ENCODE results near the gene EPB41L1. TPM values are rescaled to one million over a fixed set of nuclear protein-coding genes. Genes with fewer than 3 reads are reported as not detected.

The EPB41L1 gene
- total and polyA plus RNA-seq, 2 experiments from 2014 or later = 24.1 to 48.7 TPM

GRCh38 chr20:36170542-36171215, 16.1 kb downstream of the EPB41L1 start (continued):
- TF ChIP-seq REST (IDR thresholded peaks at IDR 0.05; ENCODE audit: unreplicated experiment) = no peak
- no peak for TF ChIP-seq CREB1 (CRISPR knock-in tag; IDR thresholded peaks at IDR 0.05; ENCODE audit: low read depth)
- TF ChIP-seq ETS1 (IDR thresholded peaks at IDR 0.05) = no peak
- no peak for TF ChIP-seq ZNF331 (CRISPR knock-in tag; IDR thresholded peaks at IDR 0.05; ENCODE audit: low read depth)
- no peak for TF ChIP-seq EZH2 (IDR thresholded peaks at IDR 0.05; ENCODE audit: low read depth, unreplicated experiment)
- TF ChIP-seq CTCF (conservative IDR thresholded peaks at IDR 0.05; ENCODE audit: low read depth in 2 of 2) = no peak
- TF ChIP-seq NANOG (IDR thresholded peaks at IDR 0.05; ENCODE audit: borderline replicate concordance) = no peak
- no peak for TF ChIP-seq POLR2AphosphoS5 (IDR thresholded peaks at IDR 0.05; ENCODE audit: low read depth)
- no peak for TF ChIP-seq STAT1 (IDR thresholded peaks at IDR 0.05; ENCODE audit: unreplicated experiment)

GRCh38 chr20:36173451-36173933, 19.0 kb downstream of the EPB41L1 start:
- Histone ChIP-seq H3K36me3 (ENCODE audit: insufficient read depth) (no peaks in the 10 kb centered on the region), H4K20me1 (replicated peaks; ENCODE audit: insufficient read depth) (peaks cover 11% of the 10 kb centered on the region; the same call in 1 of the 2 replicates), H3K4me3 (no peak overlapping the region), H3K9me2 (ENCODE audit: insufficient read depth) (no peaks in the 10 kb centered on the region), H3K27me3 (ENCODE audit: insufficient read depth) (no peaks in the 10 kb centered on the region), H3K79me2 (replicated peaks; ENCODE audit: insufficient read depth) (no peaks in the 10 kb centered on the region), H3K4me2 (peak overlapping the region; percentile 45), H3K27ac (ENCODE audit: low read depth) (no peak overlapping the region), H3K4me1 (ENCODE audit: insufficient read depth) (peaks cover 20% of the 10 kb centered on the region), H3F3A (replicated peaks; ENCODE audit: low read depth) (no peaks in the 10 kb centered on the region), H2AFZ (no peak overlapping the region)
- Mint-ChIP-seq H3K27ac (no peak overlapping the region), H3K27me3 (ENCODE audit: insufficient read depth, low read depth, poor library complexity) (peaks cover 12% of the 10 kb centered on the region), H3K4me3 (peak overlapping the region; percentile 40), H3K9me3 (no peaks in the 10 kb centered on the region), H3K36me3 (ENCODE audit: low read depth) (no peaks in the 10 kb centered on the region; the same call in 2 of the 3 replicates), H3K4me1 (peaks cover 25% of the 10 kb centered on the region)
- ATAC-seq = peak; percentile 84
- peak; percentile 88 for DNase-seq (ENCODE audit: low spot score)
- TF ChIP-seq CREB1 (CRISPR knock-in tag; IDR thresholded peaks at IDR 0.05; ENCODE audit: low read depth) (0 out of 2 replicates have a peak, but pooled peaks have one; percentile 22), ETS1 (IDR thresholded peaks at IDR 0.05) (no peak)
